Fibroblast of lung (primary cell): ENCODE data around the gene DTWD2.

ENCODE experiments used
- CTCF ChIP-seq, 2 donors: IDR thresholded peaks in 1 of 2; conservative IDR thresholded peaks in 1 of 2; 1 replicate in 1 of 2; 2 replicates in 1 of 2; pipeline ENCODE4 v1.5.1; 2011 to 2012; ENCODE audit warnings: low read length in 2 of 2, control low read depth in 1 of 2, inconsistent platforms in 1 of 2, low read depth in 1 of 2, mild to moderate bottlenecking in 1 of 2
- EZH2 ChIP-seq: IDR thresholded peaks from 2 replicates; pipeline ENCODE4 v1.5.1; 2012; ENCODE audit warnings: low read length, control low read depth, mild to moderate bottlenecking; ENCODE audit errors: missing control alignments

- TF ChIP-seq CTCF (conservative IDR thresholded peaks at IDR 0.05 in 1 of 2, IDR thresholded peaks at IDR 0.05 in 1 of 2; ENCODE audit: low read depth in 1 of 2, low read length in 2 of 2) = no peak
- TF ChIP-seq EZH2 = no peak
Observed at GRCh38 chr5:118933703-118934102, 54.6 kb downstream of the DTWD2 start.
